ENCODE results near the gene SVBP.

GRCh38 chr1:42761567-42761966, 55.6 kb downstream of the SVBP start:
- TF ChIP-seq, protein P1, sequence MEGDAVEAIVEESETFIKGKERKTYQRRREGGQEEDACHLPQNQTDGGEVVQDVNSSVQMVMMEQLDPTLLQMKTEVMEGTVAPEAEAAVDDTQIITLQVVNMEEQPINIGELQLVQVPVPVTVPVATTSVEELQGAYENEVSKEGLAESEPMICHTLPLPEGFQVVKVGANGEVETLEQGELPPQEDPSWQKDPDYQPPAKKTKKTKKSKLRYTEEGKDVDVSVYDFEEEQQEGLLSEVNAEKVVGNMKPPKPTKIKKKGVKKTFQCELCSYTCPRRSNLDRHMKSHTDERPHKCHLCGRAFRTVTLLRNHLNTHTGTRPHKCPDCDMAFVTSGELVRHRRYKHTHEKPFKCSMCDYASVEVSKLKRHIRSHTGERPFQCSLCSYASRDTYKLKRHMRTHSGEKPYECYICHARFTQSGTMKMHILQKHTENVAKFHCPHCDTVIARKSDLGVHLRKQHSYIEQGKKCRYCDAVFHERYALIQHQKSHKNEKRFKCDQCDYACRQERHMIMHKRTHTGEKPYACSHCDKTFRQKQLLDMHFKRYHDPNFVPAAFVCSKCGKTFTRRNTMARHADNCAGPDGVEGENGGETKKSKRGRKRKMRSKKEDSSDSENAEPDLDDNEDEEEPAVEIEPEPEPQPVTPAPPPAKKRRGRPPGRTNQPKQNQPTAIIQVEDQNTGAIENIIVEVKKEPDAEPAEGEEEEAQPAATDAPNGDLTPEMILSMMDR (tag by site-specific recombination; IDR thresholded peaks at IDR 0.05), result no peak
- no peak for TF ChIP-seq GLI2 (tag by site-specific recombination; IDR thresholded peaks at IDR 0.05; ENCODE audit: borderline replicate concordance, low read depth)
- no peak for TF ChIP-seq ZNF112 (tag by site-specific recombination; IDR thresholded peaks at IDR 0.05)
- no peak for TF ChIP-seq KLF9 (tag by site-specific recombination; IDR thresholded peaks at IDR 0.05; ENCODE audit: low read depth)
